NCI-H2107 treated with DMSO at 0.1 percent for 48 hours (cell line): ENCODE data around the gene AKR1D1.
"Not testable (repeated sequence)": the region's sequence is repeated elsewhere in the genome, so short reads cannot be mapped to it uniquely, and the experiment has no call there.

Source experiments
- DNase-seq: peaks from one replicate; lab custom pipeline; 2025; ENCODE audit not compliant: unreplicated experiment; lab: John Stamatoyannopoulos, UW

AKR1D1 gene, protein sequence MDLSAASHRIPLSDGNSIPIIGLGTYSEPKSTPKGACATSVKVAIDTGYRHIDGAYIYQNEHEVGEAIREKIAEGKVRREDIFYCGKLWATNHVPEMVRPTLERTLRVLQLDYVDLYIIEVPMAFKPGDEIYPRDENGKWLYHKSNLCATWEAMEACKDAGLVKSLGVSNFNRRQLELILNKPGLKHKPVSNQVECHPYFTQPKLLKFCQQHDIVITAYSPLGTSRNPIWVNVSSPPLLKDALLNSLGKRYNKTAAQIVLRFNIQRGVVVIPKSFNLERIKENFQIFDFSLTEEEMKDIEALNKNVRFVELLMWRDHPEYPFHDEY

DNA sequence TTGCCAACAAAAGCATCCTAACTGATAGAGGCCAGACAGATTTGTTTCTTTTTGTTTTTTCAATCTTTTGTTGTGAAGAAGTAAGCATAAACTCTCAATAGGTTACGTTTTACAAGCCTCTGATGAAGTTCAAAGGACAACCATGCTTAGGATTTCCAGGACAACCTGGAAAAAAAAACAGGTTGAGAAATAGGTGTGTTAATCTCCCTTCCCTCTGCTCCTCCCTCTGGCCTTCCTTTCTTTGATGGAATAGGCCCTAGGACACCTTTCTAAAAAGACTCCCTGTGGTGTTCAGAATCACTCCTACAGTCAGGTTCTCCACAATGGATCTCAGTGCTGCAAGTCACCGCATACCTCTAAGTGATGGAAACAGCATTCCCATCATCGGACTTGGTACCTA is at the start of gene AKR1D1:
Gene AKR1D1, plus strand, starts transcription at position 264 of the 400 bp plus-strand sequence. Its CDS starts 60 bp downstream, at position 324.
- DNase-seq = no peak

DNA sequence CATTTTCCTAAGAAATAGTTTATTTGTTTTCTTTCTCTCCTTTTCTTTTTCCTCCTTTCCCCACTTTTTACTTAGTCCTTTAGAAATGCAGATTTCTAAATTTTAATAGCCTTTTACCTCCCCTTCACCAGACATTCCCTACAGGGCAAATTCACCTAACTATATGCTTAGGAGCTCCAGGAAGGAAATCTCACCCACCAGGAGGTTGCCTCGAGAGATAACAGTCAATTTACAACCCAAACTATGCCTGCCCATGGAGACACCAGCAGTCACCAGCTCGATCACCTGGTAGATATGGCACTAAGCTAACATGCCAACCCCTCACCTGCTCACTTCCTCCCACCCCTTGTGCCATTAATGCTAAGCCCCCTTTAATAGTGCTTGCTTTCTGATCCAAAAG is 49.2 kb upstream of the AKR1D1 start:
- no peak for DNase-seq

DNA sequence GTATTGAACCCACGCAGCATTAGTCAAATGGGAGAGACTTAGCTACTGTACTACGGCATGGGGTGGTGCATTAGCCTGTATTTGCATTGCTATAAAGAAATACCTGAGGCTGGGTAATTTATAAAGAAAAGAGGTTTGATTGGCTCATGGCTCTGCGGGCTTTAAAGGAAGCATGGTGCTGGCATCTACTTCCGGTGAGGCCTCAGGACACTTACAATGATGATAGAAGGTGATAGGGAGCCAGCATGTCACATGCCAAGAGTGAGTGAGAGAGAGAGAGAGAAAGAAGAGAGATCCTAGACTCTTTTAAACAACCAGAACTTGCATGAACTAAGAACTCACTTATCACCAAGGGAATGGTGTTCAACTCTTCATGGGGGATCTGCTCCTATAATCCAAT is 47.1 kb upstream of the AKR1D1 start:
- DNase-seq = no peak

DNA sequence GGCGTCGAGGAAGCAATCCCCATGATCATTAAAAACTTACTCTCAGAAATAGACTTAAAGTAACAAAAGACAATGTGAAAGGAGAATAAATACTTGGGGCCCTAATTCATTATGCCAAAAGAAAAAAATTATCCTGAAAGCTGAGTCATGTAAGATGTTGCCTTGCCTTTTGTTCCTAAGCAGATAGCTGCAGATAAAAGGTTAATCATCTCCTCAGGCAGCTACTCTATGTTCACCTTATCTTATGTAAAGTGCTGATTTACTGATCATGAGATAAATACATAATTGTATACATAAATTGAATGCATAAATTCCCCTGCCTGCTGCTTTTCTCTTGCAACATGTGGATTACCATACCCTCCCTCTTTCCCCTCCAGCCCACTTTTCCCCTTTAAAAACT is 46.3 kb upstream of the AKR1D1 start:
- DNase-seq = no peak

DNA sequence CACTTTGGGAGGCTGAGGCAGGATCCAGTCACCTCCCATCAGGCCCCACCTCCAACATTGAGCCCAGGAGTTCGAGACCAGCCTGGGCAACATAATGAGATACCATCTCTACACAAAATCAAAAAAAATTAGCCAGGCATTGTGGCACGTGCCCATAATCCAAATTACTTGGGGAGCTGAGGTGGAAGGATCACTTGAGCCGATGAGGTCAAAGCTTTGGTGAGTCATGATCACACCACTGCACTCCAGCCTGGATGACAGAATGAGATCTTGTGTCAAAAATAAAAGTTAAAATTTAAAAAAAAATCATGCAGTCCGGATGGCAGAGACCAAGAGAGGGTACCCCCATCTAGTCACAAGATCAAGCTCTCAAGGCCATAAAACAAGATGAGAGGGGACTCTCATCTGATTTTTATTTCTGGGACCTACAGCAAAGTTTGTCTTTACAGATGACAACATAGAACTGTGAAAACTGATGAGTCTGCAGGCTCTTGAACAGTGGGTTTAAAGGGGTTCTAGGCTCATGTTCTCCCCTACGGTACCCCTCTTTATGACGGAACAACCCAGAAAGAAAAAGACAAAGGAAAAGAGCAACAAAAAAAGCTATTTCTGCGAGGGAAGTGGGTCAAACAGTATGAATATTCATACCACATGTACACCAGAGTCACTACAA is 45.4 kb upstream of the AKR1D1 start:
- no peak for DNase-seq

DNA sequence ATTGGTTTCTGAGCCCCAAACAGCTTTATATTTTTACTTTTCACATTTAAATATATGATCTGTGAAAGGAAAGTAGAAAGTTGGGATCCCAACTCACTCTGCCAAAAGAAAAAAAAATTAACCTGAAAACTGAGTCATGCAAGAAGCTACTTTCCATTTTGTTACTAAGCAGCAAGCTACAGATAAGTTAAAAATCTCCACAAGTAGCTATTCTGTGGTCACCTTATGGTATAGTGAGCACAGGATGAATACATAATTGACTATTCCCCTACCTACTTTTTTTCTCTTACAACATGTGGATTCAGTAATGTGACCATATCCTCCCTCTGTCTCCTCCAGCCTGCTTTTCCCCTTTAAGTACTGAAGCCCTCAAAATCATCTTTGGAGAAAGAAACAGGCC is 44.1 kb upstream of the AKR1D1 start:
- DNase-seq = no peak

DNA sequence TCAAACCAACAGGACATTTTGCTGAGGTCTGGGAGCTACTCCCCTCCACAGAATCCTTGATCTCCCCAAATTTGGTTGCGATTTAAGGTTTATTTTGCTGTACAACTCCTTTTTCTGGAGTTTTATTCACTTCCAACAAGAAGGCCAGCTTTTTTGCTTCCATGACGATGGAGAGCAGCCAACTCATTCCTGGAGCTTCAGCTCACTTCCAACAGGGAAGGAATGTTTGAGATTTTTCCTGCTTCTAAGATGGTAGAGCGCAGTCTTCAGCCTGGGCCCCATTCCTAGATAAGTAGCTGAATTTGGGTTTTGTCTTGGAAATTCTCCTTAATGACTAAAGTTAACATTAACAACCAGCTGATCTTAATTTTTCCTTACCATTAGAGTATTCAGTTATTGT is 43.5 kb upstream of the AKR1D1 start:
- DNase-seq = no peak

DNA sequence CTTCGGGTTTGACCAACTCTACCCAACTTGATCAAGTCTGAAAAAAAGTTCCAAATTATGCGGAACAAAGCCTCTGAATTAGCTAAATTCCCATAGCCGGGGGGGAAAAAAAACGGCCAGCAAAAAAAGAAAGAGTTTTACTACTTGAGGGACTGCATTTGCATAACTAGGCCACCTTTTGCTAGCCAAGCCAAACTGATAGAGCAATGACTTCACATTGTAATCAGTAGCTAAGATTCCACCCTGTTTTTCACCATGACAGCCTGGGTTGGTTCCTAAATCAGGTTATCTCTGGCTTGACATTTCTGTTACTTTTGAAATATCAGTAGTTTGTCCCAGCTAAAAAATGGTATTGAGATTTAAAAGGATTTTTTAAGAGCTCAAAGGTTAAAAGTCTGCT is 43.0 kb upstream of the AKR1D1 start:
- no peak for DNase-seq

DNA sequence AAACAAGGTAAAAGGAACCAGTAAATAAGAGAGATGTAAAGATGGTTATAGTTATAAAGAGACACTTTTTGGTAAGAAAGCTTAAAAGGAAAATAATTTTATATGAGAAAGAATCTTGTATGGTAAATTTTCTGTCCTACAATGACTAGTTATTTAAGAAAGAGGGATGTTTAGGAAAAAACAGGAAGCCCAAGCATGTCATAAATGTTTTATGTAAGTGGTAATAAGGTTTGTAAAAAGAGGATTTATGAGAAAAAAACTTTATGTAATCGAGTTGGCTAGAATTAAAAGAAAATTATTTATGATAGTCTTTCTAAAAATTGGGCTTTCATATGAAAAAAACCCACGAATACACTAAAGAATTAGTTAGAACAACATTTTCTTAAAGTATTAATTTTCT is 40.1 kb upstream of the AKR1D1 start:
- no peak for DNase-seq

DNA sequence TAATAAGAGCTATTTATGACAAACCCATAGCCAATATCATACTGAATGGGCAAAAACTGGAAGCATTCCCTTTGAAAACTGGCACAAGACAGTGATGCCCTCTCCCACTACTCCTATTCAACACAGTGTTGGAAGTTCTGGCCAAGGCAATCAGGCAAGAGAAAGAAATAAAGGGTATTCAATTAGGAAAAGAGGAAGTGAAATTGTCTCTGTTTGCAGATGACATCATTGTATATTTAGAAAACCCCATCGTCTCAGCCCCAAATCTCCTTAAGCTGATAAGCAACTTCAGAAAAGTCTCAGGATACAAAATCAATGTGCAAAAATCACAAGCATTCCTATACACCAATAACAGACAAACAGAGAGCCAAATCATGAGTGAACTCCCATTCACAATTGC is 36.2 kb upstream of the AKR1D1 start:
- not testable (repeated sequence) for DNase-seq

DNA sequence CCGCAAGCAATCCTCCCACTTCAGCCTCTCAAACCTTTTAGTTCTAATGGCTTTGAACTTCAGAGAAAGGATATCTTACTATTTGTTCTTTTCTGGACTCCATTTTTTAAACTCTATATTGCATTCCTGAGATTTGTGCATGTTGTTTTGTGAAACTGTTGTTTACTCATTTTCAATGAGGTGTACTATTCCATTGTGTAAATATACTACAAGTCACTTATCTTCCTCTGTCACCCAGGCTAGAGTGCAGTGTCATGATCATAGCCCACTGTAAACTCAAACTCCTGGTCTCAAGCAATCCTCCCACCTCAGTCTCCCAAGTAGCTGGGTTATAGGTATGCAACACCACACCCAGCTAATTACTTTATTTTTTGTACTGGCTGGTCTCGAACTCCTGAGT is 31.4 kb upstream of the AKR1D1 start:
- no peak for DNase-seq

DNA sequence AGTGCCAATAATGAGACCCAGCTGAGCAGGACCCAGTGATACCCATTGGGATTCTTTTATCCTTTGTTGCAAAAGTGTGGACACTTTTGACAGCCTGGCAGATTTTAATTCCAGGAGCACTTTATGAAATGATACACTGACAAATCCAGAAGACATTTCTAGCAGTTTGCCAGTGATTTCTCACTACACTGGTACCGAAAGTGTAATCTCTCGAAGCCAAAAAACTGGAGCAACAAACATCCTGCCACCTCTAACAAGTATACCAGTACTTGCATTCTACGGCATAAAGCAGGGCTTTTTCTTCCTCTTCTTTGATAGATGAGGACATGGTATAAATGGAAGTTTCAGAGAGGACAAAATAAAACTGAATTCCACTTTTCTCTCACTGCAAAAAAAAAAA is 28.4 kb upstream of the AKR1D1 start:
- DNase-seq = no peak

DNA sequence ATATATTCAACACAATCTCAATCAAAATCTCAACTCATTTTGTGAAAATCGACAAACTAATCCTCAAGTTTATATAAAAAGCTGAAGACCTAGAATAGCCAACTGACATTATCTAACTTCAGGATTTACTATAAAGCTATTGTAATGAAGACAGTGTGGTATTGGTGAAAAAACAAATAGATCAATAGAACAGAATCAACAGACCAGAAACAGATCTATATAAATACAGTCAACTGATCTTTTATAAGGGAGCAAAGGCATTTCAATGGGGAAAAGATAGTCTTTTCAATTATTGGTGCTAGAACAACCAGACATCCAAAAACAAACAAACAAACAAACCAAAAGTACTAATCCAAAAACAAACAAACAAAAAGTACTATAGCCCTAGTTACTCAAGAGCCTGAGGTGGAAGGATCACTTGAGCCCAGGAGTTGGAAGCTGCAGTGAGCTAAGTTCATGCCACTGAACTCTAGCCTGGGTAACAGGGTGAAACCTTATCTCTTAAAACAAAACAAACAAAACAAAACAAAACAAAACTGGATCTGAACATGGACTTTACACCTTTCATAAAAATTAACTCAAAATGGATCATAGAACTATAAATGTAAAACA is 26.6 kb upstream of the AKR1D1 start:
- no peak for DNase-seq

DNA sequence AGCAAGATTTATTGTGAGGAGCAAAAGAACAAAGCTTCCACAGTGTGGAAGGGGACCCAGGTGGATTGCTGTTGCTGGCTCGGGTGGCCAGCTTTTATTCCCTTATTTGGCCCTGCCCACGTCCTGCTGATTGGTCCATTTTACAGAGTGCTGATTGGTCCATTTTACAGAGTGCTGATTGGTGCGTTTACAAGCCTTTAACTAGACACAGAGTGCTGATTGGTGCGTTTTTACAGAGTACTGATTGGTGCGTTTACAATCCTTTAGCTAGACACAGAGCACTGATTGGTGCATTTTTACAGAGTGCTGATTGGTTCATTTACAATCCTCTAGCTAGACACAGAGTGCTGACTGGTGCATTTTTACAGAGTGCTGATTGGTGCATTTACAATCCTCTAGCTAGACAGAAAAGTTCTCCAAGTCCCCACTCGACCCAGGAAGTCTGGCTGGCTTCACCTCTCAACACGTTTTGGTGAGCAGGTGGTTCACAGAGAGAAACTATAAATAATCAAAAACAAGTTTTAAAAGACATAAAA is 24.5 kb upstream of the AKR1D1 start:
- not testable (repeated sequence) for DNase-seq

DNA sequence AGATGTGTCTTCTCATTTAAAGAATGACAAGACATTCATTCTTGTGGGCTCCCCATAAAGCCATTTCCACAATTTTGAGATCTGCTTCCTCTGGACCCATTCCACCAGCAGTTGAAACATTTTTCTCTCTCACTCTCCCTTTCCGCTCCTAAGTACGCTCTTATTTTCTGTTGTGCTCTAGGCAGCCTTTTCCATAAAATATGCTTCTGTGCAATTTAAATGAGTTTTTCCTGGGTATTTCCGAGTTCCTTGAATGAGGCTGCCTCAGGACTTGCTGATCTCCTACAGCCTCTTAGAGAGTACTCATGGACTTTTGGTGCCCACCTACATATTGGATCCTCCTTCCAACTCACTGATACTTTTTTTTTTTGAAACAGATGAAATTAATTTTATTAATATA is 23.6 kb upstream of the AKR1D1 start:
- no peak for DNase-seq

DNA sequence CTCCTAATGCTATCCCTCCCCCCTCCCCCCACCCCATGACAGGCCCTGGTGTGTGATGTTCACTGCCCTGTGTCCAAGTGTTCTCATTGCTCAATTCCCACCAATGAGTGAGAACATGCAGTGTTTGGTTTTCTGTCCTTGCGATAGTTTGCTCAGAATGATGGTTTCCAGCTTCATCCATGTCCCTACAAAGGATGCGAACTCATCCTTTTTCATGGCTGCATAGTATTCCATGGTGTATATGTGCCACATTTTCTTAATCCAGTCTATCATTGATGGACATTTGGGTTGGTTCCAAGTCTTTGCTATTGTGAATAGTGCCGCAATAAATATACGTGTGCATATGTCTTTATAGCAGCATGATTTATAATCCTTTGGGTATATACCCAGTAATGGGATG is 20.6 kb upstream of the AKR1D1 start:
- not testable (repeated sequence) for DNase-seq

DNA sequence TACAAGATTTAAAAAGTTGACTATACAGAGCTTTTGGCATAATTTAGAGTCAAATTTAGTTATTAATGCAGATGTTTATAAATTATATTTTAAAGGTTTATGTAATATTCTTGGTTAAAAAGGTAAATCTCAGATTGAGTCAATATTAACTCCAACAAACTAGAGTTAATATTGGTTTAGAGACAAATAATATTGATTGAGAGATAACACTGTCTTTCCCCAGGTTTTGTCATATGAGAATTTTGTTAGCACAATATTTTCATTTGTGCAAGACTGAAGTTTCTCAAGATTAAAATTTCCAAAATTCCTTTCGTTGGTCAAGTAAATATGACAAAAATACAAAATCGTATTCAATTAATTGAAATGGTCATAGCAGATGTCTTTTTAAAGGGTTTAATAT is 12.9 kb upstream of the AKR1D1 start:
- no peak for DNase-seq

DNA sequence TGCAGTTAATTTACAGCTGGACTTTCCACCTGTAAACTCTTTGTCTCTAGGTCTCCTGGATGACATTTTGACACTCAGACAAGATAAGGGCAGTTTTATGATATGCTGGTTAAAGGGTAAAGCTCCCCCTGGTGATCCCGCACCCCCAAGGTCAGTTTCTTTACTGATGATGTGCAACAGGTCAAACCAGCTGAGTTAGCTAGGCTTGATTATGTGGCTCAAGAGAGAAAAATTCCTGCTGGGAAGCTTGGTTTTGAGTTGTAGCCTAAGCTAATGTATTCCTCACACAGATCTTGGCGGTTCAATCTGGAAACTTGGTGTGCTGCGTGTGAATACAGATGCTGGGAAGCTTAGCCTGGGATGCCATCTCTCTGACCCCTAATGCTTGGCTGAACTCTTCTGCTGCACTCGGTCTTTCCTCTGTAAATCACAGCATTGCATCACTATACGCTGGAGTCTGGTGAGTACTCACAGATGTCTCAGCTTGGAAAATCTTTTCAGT is 11.4 kb upstream of the AKR1D1 start:
- no peak for DNase-seq

DNA sequence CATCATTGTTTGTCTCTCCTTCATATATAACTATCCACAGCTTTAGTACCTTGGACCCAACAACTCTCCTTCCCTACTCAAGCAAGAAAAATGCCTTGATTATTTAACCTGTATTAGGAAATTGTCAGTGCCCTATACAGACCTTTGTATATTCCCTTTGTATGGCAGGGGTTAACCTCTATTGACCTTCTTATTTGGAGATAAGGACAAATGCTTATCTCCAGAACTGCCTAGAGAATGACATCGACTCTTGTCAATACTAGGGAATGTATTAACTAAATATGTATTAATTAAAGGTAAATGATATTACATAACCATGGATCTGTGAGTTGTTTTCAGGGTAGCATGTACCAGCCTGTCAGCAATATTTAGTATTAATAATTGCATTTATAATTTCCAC is 10.4 kb upstream of the AKR1D1 start:
- DNase-seq = no peak

DNA sequence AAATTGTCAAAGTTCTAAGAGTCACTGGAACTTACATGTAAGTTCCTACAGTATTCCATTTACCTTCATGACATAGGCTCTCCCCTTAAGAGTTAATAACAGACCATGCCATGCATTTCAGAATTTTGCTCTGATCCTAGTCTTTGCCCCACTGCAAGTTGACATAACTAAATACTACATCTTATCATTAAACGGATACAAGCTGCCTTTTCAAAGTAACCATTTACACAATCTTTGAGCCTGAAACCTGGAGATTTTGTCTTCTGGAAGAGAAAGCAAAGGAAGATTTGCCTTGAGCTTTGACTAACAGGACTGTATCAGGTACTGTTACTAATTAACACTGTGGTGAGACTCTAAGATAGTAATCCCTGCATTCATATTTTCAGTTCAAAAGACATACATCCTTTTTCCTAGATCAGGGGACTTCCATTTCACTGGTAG is 9.3 kb upstream of the AKR1D1 start:
- DNase-seq = no peak

DNA sequence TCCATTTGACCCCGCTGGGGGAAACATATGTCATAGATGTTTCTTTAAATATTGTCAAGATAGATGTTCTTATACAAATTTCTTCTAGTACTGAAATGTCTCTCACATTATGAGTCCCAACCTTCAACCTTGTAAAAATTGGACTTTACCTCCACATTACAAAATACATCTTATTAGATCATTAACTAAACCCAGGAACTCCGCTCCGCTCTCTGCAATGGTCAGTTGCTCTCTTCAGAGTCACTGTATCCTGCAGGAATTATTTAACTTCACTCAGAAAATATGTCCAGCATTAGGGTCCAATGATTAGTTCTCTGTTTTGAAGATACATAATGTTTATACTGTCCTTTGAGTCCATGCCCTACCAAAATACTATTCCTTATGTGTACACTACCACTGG is 8.5 kb upstream of the AKR1D1 start:
- DNase-seq = no peak

DNA sequence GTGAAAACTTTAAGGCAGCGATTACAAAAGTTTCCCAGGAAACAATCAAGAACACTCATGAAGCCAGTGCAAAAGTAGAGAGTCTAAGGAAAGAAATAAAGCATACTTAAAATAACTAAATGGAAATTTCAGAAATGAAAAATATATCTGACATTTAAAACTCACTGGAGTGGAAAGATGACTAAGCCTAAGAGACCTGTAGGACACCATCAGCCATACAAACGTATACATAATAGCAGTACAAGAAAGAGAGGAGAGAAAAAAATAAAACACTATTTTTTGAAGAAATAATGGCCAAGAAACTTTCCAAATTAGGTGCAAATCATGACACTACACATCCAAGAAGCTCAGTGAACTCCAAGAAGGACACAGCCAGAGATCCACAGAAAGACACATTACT is 5.4 kb upstream of the AKR1D1 start:
- no peak for DNase-seq
